A549 treated with AZD9567 at 1 μM for 4 hours (cell line): ENCODE measurements around the gene KRT6A. TPM values are rescaled to one million over a fixed set of nuclear protein-coding genes. Genes with fewer than 3 reads are reported as not detected.

Source experiments
- total RNA-seq: library from RNA; stranded (reverse); fragments of 200-300 nt; extraction: Qiagen RNA extraction; gene quantifications from 5 replicates; pipeline ENCODE4 v1.2.3, GENCODE V29; 2022; ENCODE audit not compliant: insufficient read depth

The KRT6A gene
- 5.2 to 7.8 TPM (median 6.7 TPM) in 5 replicates for total RNA-seq

GRCh38 chr12:52493172-52493571 is at the start of gene KRT6A:
TSS of gene KRT6A (minus strand) at chr12:52493257. CDS start at chr12:52493188, 69 bp downstream.

GRCh38 chr12:52519826-52520662 is 27.0 kb upstream of the KRT6A start, which contains the start of gene KRT5:
TSS of gene KRT5 (minus strand) at chr12:52520394. CDS start at chr12:52520296, 98 bp downstream.

DNA sequence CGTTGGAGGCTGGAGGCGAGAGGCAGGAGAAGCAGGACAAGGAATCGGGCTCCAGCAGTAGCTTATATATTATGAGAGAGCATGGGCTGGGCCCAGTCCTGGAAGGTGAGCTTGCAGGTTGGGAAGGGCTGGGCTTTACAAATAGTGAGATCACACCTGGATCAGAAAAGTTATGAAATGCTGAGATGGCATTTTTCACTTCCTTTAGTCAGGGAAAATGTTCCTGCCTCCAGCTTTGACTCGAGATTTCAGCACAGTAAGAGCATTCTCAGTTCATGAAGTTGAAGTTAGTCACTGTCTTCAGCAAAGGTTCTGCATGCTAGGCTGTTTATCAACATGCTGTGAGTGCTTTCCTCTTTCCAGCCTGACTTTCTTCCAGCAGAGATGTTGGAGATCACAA is 19.3 kb downstream of the KRT6A start, which contains the start of gene KRT6C:
KRT6C (minus strand) TSS at position 38 of the 400 bp plus-strand sequence. CDS start 68 bp downstream, outside the sequence.

DNA sequence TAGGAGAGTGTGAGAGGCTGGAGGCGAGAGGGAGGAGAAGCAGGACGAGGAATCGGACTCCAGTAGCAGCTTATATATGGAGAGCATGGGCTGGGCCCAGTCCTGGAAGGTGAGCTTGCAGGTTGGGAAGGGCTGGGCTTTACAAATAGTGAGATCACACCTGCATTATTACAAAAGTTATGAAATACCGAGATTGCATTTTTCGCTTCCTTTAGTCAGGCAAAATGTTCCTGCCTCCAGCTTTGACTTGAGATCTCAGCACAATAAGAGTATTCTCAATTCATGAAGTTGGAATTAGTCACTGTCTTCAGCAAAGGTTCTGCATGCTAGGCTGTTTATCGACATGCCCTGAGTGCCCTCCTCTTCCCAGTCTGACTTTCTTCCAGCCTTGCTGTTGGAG is 41.0 kb downstream of the KRT6A start, which contains the start of gene KRT6B:
KRT6B (minus strand) TSS at position 46 of the 400 bp plus-strand sequence. CDS start 68 bp downstream, outside the sequence.

Other genes starting within 250 kb of the KRT6A start
- 29.8 to 51.0 TPM (median 47.4 TPM) in 5 replicates for gene KRT86, start 218.6 kb downstream of the KRT6A start, total RNA-seq
- gene KRT81, start 201.7 kb downstream of the KRT6A start, total RNA-seq: 3,123 to 4,150 TPM (median 3,993 TPM) in 5 replicates
- gene KRT83, start 171.9 kb downstream of the KRT6A start, total RNA-seq: 6.0 to 6.6 TPM (median 6.4 TPM) in 5 replicates
- 0.05 TPM in 1 of 5 replicates, not detected in the others for gene KRT85, start 125.8 kb downstream of the KRT6A start, total RNA-seq
- gene KRT84, start 107.6 kb downstream of the KRT6A start, total RNA-seq: not detected in 5 replicates
- gene KRT82, start 86.9 kb downstream of the KRT6A start, total RNA-seq: not detected in 5 replicates
- gene KRT75, start 58.9 kb downstream of the KRT6A start, total RNA-seq: 0.07 to 0.20 TPM (median 0.14 TPM) in 4 of 5 replicates, not detected in the other
- gene KRT6B, start 41.1 kb downstream of the KRT6A start, total RNA-seq: 0.03 TPM in 1 of 5 replicates, not detected in the others
- not detected in 5 replicates for gene KRT6C, start 19.5 kb downstream of the KRT6A start, total RNA-seq
- 0.23 to 0.63 TPM (median 0.34 TPM) in 4 of 5 replicates, not detected in the other for gene KRT5, start 27.1 kb upstream of the KRT6A start, total RNA-seq
- not detected in 5 replicates for gene KRT71, start 59.9 kb upstream of the KRT6A start, total RNA-seq
- gene KRT74, start 80.6 kb upstream of the KRT6A start, total RNA-seq: not detected in 5 replicates
- gene KRT72, start 108.2 kb upstream of the KRT6A start, total RNA-seq: not detected in 5 replicates
- gene KRT73, start 125.3 kb upstream of the KRT6A start, total RNA-seq: not detected in 5 replicates
- gene KRT2, start 159.0 kb upstream of the KRT6A start, total RNA-seq: not detected in 5 replicates
- 0.03 TPM in 1 of 5 replicates, not detected in the others for gene KRT1, start 187.2 kb upstream of the KRT6A start, total RNA-seq
- not detected in 5 replicates for gene KRT77, start 210.3 kb upstream of the KRT6A start, total RNA-seq